ENCODE results near the gene LRP1.

The LRP1 gene

GRCh38 chr12:57192920-57193319, 64.6 kb downstream of the LRP1 start:
- ATAC-seq, result no peak
- TF ChIP-seq ISL1 (CRISPR knock-in tag; IDR thresholded peaks at IDR 0.05) (no peak), TOX (CRISPR knock-in tag; IDR thresholded peaks at IDR 0.05; ENCODE audit: borderline replicate concordance) (no peak), TSHZ2 (CRISPR knock-in tag; IDR thresholded peaks at IDR 0.05) (no peak), CSRNP3 (CRISPR knock-in tag; IDR thresholded peaks at IDR 0.05) (no peak), POU6F1 (CRISPR knock-in tag; IDR thresholded peaks at IDR 0.05; ENCODE audit: borderline replicate concordance, low read depth) (no peak), CSDC2 (CRISPR knock-in tag; IDR thresholded peaks at IDR 0.05) (no peak)

- TF ChIP-seq CSDC2 (CRISPR knock-in tag; IDR thresholded peaks at IDR 0.05) (no peak), BACH2 (CRISPR knock-in tag; IDR thresholded peaks at IDR 0.05; ENCODE audit: borderline replicate concordance) (no peak), GLIS3 (CRISPR knock-in tag; IDR thresholded peaks at IDR 0.05) (no peak), ARNTL (CRISPR knock-in tag; IDR thresholded peaks at IDR 0.05; ENCODE audit: borderline replicate concordance, low read depth) (no peak)
- ATAC-seq, result no peak
These were observed 65.5 kb downstream of the LRP1 start for GRCh38 chr12:57193706-57194245.

- no peak for ATAC-seq
- no peak for TF ChIP-seq PATZ1 (CRISPR knock-in tag; IDR thresholded peaks at IDR 0.05; ENCODE audit: borderline replicate concordance)
- TF ChIP-seq SNAI2 (CRISPR knock-in tag; IDR thresholded peaks at IDR 0.05), result no peak
These were observed 66.0 kb downstream of the LRP1 start for GRCh38 chr12:57194253-57194652.

- TF ChIP-seq ZNF8 (CRISPR knock-in tag; IDR thresholded peaks at IDR 0.05) (no peak), OSR1 (CRISPR knock-in tag; IDR thresholded peaks at IDR 0.05) (no peak)
- ATAC-seq, result no peak
These were observed 66.9 kb downstream of the LRP1 start for GRCh38 chr12:57195186-57195585.

- TF ChIP-seq CSDC2 (CRISPR knock-in tag; IDR thresholded peaks at IDR 0.05) (no peak), TCF4 (CRISPR knock-in tag; IDR thresholded peaks at IDR 0.05; ENCODE audit: borderline replicate concordance) (no peak), SNAI2 (CRISPR knock-in tag; IDR thresholded peaks at IDR 0.05) (no peak), PATZ1 (CRISPR knock-in tag; IDR thresholded peaks at IDR 0.05; ENCODE audit: borderline replicate concordance) (no peak), CSRNP3 (CRISPR knock-in tag; IDR thresholded peaks at IDR 0.05) (no peak), GLIS3 (CRISPR knock-in tag; IDR thresholded peaks at IDR 0.05) (no peak), ZC3H10 (CRISPR knock-in tag; IDR thresholded peaks at IDR 0.05) (no peak), RARB (CRISPR knock-in tag; IDR thresholded peaks at IDR 0.05) (no peak), ZNF8 (CRISPR knock-in tag; IDR thresholded peaks at IDR 0.05) (no peak), CREB5 (CRISPR knock-in tag; IDR thresholded peaks at IDR 0.05; ENCODE audit: low read depth) (no peak)
- no peak for ATAC-seq
These were observed 67.5 kb downstream of the LRP1 start for GRCh38 chr12:57195611-57196371.
